GM21737 (cell line): ENCODE data around the gene METTL21C.

Experiments
- ATAC-seq: cut with Tn5 transposase; IDR thresholded peaks from one replicate; pipeline ENCODE4 v1.9.1; 2021; ENCODE audit warnings: mild to moderate bottlenecking, moderate library complexity; ENCODE audit not compliant: unreplicated experiment

Gene METTL21C

DNA sequence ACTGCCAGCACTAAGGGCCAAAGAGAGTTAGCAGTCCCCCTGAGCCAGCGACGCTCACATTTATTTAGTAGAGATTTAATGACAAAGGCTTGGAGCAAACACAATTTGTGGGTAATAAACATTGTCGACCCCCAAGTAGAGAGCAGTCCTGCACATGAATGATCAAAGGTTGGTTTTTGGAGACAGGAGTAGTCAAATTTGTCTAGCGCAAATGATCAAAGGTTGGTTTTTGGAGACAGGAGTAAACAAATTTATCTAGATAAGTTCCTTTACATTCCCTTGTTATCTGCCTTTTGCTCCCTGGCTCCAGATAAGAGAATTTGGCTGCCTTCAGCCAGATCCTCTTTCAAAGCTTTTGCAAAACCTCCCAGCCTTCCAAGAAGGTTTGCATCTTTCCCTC lies 26.9 kb downstream of the METTL21C start:
- no peak for ATAC-seq

DNA sequence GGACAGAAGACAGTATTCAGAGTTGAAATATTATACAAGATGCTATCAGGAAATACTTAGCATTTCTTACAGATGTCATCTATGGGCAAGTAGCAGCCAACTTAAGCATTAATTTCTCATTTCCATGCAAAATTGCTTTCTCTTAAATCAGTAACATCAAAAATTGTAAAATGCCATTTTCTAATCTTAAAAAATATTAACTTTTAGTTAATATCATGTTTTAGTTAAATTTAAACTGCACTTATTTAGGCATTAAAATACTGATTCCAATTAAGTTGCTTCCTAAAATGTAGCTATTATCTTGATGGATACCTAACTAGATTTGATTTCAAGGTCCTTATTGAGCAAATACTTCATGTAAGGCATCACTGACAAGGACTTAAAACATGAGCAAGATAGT lies 27.8 kb downstream of the METTL21C start:
- no peak for ATAC-seq

DNA sequence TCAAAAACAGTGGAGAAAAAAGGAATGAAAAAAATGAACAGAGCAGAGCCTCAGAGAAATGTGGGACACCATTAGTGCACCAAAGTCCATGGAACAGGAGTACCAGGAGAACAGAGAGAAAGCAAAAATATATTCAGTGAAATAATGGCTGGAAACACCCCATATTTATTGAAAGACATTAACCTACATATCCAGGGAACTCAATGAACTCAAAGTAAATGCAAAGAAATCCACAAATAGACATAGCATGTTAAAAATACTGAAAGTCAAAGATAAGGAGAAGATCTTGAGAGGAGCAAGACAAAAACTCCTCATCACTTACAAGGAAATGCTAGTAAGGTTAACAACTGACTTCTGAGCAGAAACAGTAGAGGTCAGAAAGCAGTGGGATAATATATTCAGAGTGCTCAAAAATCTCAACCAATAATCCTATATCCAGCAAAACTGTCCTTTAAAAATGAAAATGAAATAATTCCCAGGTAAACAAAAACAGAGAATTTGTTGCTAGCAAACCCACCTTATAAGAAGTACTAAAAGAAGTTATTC lies 35.6 kb downstream of the METTL21C start:
- ATAC-seq: no peak

DNA sequence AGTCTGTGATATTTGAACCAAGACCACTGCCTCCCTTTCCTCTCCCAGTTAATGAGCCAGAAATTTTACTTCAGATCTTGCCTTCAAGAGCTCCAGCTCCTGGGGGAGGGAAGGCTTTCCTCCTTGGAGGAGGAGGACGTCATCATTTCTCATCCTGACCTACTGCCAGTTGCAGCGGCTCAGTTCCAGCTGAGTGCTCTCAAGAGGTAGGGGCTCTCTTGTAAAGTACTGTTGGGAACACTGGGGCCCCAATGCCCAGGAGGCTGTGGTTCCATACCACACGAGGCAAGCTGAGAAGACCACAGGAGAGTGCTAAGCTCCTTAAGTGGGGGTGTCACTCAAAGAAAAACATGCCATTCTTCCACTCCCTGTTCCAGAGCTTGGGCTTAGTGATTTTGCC lies 36.2 kb downstream of the METTL21C start:
- ATAC-seq: no peak

DNA sequence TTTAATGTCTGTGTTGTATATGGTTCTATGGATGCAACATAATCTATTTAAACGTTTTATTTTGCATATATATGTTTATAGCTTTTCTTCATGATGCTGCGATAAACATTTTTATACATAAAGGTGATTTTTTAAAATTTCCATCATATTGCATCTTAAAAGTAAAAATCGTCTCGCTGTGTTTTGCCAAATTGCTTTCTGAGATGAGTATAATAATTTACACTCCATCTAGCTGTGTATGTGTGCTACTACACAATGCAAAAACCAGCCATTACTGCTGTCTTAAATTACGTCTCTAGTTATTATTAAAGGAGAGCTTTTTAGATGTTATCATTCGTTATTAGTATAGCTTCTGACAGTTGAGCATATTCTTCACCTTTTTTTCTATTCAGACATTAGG lies 37.2 kb downstream of the METTL21C start:
- no peak for ATAC-seq

DNA sequence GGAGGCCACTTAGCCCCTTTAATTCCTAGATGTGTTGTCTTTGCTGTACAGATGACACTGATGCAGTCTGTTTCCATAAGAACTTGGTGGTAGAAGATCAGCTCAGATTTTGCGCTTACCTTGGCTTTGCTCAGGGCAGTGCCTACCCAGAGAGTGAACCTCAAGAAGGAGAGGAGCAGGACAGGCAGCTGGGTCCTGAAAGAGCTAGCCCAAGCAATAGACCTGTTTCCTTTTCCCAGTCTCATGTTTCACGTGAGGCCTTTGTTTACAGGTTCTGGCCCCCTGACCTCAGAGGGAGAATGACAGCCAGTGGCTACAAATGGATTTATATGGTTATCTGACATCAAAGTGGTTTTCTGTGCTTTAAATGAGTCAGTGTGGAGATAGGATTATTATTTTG lies 40.1 kb downstream of the METTL21C start:
- no peak for ATAC-seq

DNA sequence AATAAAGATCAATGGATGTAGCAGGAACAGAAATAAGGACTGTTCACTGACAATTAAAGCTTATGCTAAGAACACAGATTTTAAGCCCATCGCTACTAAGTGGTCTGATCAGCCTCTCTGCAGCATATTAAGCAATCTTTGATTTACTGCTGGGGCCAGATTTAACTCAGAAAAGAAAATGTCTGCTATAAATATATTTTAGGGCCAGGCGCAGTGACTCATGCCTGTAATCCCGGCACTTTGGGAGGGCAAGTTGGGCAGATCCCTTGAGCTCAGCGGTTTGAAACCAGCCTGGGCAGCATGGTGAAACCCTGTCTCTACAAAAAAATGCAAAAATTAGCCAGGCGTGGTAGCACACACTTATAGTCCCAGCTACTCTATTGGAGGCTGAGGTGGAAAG lies 43.0 kb downstream of the METTL21C start:
- ATAC-seq: no peak

DNA sequence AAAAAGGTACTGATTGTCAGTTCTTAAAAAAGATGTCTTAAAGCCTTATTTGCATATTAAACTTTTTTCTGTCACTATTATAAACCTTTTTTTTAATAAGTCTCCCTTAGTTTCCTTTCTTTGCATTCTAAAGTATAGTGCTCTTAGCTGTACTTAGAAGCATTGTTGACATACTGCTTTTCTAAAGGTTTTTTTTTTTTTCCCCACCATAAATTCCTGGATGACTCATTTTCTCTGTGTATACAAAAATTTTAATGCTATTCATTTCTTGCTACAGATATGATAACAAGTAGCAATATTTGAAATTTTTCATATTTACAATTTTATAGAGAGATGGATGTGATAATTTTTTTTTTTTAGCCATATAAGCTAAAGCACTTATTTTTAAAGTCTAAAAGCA lies 43.5 kb downstream of the METTL21C start:
- ATAC-seq: no peak

DNA sequence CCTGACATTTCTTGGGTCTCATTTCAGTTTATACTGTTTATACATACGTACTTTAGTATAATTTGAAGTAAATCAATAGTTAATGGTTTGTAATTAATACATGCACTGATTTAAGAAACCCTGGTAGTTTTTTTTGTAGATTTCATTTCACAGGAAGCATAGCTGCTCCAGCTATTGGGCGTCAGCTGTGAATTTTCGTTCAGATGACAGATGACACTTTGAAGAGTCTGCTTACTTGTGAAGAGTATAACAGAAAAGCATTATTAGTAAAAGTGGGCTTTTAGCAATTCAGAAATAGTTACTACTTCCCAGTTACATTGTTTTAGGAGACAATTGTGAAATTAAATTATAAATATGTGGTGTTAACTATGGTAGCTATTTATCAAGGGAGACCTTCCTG lies 44.4 kb downstream of the METTL21C start:
- no peak for ATAC-seq

DNA sequence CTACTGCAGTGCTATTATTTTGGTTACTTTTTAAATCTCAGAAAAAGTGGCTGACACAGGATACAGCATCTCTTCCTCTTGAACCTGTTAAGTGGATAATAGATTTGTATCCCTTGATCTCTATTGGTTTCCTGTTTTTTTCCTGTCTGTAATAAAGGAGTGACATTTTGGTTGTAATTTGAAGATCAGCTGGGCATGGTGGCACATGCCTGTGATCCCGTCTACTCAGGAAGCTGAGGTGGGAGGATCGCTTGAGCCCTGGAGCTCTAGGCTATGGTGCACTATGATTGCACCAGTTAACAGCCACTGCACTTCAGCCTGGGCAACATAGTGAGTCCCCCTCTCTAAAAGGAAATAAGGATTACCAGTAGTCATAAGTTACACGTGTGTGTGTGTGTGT lies 46.8 kb downstream of the METTL21C start:
- ATAC-seq: no peak

DNA sequence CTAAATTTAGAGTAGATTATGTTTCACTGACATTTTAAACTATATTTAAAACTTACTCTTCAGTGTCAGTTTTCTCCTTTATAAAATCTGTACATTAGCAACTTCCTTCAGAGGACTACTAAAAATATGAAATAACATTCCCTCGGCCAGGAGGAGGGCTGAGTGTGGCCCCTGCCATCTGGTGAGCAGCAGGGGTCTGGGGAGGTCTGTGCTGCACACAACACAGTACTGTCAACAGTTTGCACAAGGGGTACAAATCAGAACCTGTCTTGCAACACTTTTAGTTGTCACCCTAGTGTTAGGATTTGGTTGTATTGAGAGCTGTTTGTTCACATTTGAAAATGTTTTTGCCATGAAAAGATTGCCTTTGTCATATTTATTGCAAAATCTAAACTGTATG lies 49.1 kb downstream of the METTL21C start:
- no peak for ATAC-seq

DNA sequence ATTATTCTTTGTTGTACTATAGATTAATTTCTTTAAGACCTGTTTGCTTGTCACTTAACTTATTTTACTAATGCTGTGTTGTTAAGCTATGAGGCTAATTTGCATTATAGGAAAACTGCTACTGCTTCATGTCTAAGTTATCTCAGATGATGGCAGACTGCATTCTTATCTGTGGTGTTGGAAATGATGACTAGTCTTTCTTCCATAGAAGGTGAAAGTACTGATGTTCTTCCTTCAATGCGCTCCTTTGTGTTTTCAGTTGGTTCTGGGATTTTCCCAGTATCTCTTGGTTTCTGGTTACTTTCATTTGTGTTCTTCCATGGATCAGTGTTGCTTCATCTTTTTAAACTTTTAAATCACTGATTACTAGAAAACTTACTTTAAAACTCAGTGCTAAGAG lies 51.2 kb downstream of the METTL21C start:
- ATAC-seq: no peak

DNA sequence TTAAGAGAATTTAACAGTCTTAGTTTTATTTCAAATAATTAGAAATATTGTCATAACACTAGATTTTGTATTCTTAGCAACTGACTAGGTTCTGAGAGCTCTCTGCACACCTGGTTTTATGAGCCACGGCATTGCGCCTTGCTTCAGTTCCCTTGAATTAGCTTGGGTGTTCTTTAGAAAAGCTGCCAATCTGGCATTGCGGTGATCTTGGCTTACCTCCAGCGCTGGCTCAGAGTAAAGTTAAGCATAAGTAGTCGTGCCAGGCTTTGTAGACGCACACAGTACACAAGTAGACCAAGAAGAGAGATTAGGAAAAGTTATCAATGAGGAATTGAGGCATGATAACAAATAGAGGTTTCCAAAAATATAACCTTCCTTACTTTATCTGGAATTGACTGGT lies 52.4 kb downstream of the METTL21C start:
- ATAC-seq: no peak

DNA sequence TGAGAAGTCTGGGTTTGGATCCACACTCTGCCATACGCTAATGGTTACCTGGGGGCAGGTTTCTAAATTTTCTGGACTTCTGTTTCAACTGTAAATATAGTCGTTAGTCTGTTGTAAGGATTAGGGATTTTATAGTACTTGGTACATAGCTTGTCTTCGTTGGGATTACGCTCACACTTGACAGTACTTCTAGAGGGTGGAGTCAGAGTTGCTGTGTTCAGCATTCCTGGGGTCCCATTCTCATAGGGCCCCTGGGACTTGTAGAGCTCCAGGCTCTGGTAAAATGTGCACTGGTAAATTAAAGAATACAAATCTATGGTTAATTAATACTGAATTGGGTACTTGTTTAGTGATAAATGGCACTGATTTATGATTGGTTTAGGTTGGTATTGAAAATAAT lies 52.8 kb downstream of the METTL21C start:
- ATAC-seq: no peak

DNA sequence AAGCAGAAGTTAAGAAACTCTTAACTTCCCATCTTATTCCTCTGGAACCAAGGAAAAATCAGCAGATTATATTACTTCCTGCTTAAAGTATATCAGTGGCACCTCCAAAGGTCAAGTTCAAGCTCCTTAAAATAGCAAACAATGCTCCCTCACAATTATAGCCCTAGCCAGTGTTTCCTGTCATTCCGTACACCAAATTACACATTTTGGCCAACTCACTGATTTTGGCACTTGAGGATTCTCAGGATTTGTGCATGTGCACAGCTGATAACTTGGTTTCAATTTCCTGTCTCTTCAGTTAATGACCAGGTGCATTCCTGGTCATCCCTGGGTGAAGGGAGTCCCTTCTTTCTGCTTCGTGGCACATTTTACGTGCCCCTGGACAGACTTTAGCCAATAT lies 56.1 kb downstream of the METTL21C start:
- ATAC-seq: no peak
